SK-N-SH (cell line): ENCODE data around the gene COL4A6. TPM values are rescaled to one million over a fixed set of nuclear protein-coding genes. Genes with fewer than 3 reads are reported as not detected.

Source experiments
- CTCF ChIA-PET: fragments of 300-600, 350-600 bp; formaldehyde crosslinking; extraction: SDS; loops from one replicate; lab custom pipeline; 2021; lab: Yijun Ruan, JAX
- POLR2A ChIA-PET: fragments of 350-600 bp; sonication (Branson Sonifier 250); formaldehyde crosslinking; extraction: SDS; loops from one replicate; lab custom pipeline; 2020; ENCODE audit warnings: antibody characterized with exemption, inconsistent platforms; lab: Yijun Ruan, JAX
- DNase-seq: peaks from one replicate; pipeline ENCODE4 v3.0.0; 2012
- H2AFZ ChIP-seq: fragments of 200-600 bp; sonication (generic); 2 replicates; pipeline ENCODE4 v1.8.1; 2016; ENCODE audit warnings: antibody characterized with exemption, mild to moderate bottlenecking, low read depth
- H3F3A ChIP-seq: fragments of 200-600 bp; sonication (generic); replicated peaks from 2 replicates; pipeline ENCODE3; 2016; ENCODE audit warnings: antibody characterized with exemption, mild to moderate bottlenecking; ENCODE audit not compliant: insufficient read depth
- H3K27ac ChIP-seq, 2 experiments: fragments of 200-500 bp in 1 of 2; fragments of 200-600 bp in 1 of 2; sonication (Bioruptor generic) in 1 of 2; sonication (generic), shearing (Covaris generic) in 1 of 2; 2 replicates each; pipeline versions ENCODE4 v1.5.1 to v1.6.1; 2014 to 2016; ENCODE audit warnings: low read depth in 2 of 2, inconsistent platforms in 1 of 2, low read length in 1 of 2, mild to moderate bottlenecking in 1 of 2, mixed read lengths in 1 of 2
- H3K27me3 ChIP-seq: fragments of 200-600 bp; sonication (generic), shearing (Covaris generic); 2 replicates; pipeline ENCODE4 v1.6.1; 2016; ENCODE audit warnings: mixed run types; ENCODE audit not compliant: insufficient read depth
- H3K36me3 ChIP-seq, 2 experiments: fragments of 200-500 bp in 1 of 2; fragments of 200-600 bp in 1 of 2; sonication (Bioruptor generic) in 1 of 2; sonication (generic) in 1 of 2; replicated peaks in 1 of 2; 2 replicates each; pipeline versions ENCODE3 to v1.5.1; 2014 to 2016; ENCODE audit warnings: low read length in 1 of 2, mild to moderate bottlenecking in 1 of 2; ENCODE audit not compliant: insufficient read depth in 2 of 2, control insufficient read depth in 1 of 2
- H3K4me1 ChIP-seq, 2 experiments: fragments of 200-500 bp in 1 of 2; fragments of 200-600 bp in 1 of 2; sonication (Bioruptor generic) in 1 of 2; sonication (generic), shearing (Covaris generic) in 1 of 2; 2 replicates each; pipeline versions ENCODE4 v1.5.1 to v1.6.1; 2014 to 2016; ENCODE audit warnings: low read depth in 1 of 2, low read length in 1 of 2, mixed run types in 1 of 2; ENCODE audit not compliant: insufficient read depth in 2 of 2, control insufficient read depth in 1 of 2
- H3K4me2 ChIP-seq: fragments of 200-600 bp; sonication (generic), shearing (Covaris generic); 2 replicates; pipeline ENCODE4 v1.6.1; 2017; ENCODE audit warnings: mixed run types
- H3K4me3 ChIP-seq, 2 experiments: fragments of 200-500 bp in 1 of 2; fragments of 200-600 bp in 1 of 2; sonication (Bioruptor generic) in 1 of 2; sonication (generic), shearing (Covaris generic) in 1 of 2; 2 replicates each; pipeline versions ENCODE4 v1.5.1 to v1.8.1; 2014 to 2016; ENCODE audit warnings: low read depth in 2 of 2, inconsistent platforms in 1 of 2, low read length in 1 of 2, mild to moderate bottlenecking in 1 of 2, mixed read lengths in 1 of 2, moderate library complexity in 1 of 2
- H3K79me2 ChIP-seq: fragments of 200-600 bp; sonication (generic); 2 replicates; pipeline ENCODE4 v1.8.1; 2017; ENCODE audit warnings: mild to moderate bottlenecking; ENCODE audit not compliant: insufficient read depth
- H3K9ac ChIP-seq: fragments of 200-600 bp; sonication (generic); 2 replicates; pipeline ENCODE4 v1.6.1; 2017; ENCODE audit warnings: mixed run types
- H3K9me2 ChIP-seq: fragments of 200-600 bp; sonication (generic); 2 replicates; pipeline ENCODE4 v1.6.1; 2017; ENCODE audit warnings: mixed run types
- H3K9me3 ChIP-seq: fragments of 200-600 bp; sonication (generic); 2 replicates; pipeline ENCODE4 v1.6.1; 2017; ENCODE audit warnings: mixed run types, mild to moderate bottlenecking, moderate library complexity
- H4K20me1 ChIP-seq: fragments of 200-600 bp; sonication (generic); 2 replicates; pipeline ENCODE4 v1.6.1; 2017; ENCODE audit warnings: mild to moderate bottlenecking, mixed run types; ENCODE audit not compliant: insufficient read depth
- CHD2 ChIP-seq: fragments of 150-350 bp; IDR thresholded peaks from 2 replicates; pipeline ENCODE4 v1.6.1; 2018; ENCODE audit warnings: low read length; ENCODE audit not compliant: partially characterized antibody
- ELF1 ChIP-seq: IDR thresholded peaks from 2 replicates; pipeline ENCODE4 v1.4.0; 2012
- FOSL2 ChIP-seq: IDR thresholded peaks from 2 replicates; pipeline ENCODE4 v1.4.0; 2012; ENCODE audit warnings: low read depth, mild to moderate bottlenecking, moderate library complexity, borderline replicate concordance
- FOXJ3 ChIP-seq: sonication (generic); formaldehyde crosslinking; IDR thresholded peaks from 2 replicates; pipeline ENCODE4 v1.5.1; 2020; ENCODE audit warnings: mild to moderate bottlenecking, missing genetic modification reagents
- GATA2 ChIP-seq: sonication (generic); formaldehyde crosslinking; IDR thresholded peaks from 2 replicates; pipeline ENCODE4 v1.5.0; 2020; ENCODE audit warnings: mild to moderate bottlenecking, missing genetic modification reagents
- MEF2A ChIP-seq: IDR thresholded peaks from 2 replicates; pipeline ENCODE4 v1.4.0; 2012; ENCODE audit warnings: low read depth, borderline replicate concordance
- NFIC ChIP-seq: IDR thresholded peaks from 2 replicates; pipeline ENCODE4 v1.4.0; 2012; ENCODE audit warnings: borderline replicate concordance
- PBX3 ChIP-seq: IDR thresholded peaks from 2 replicates; pipeline ENCODE4; 2012
- POLR2AphosphoS5 ChIP-seq: IDR thresholded peaks from 2 replicates; pipeline ENCODE4 v1.6.1; 2012; ENCODE audit warnings: low read depth, low read length
- RCOR1 ChIP-seq: fragments of 150-350 bp; IDR thresholded peaks from 2 replicates; pipeline ENCODE4 v1.6.1; 2017; ENCODE audit warnings: antibody characterized with exemption, low read length
- RFX5 ChIP-seq: IDR thresholded peaks from 2 replicates; pipeline ENCODE4 v1.6.1; 2012; ENCODE audit warnings: mild to moderate bottlenecking, improper control_type of control experiment, low read length
- RXRA ChIP-seq: IDR thresholded peaks from 2 replicates; pipeline ENCODE4 v1.4.0; 2012; ENCODE audit warnings: low read depth, mild to moderate bottlenecking, borderline replicate concordance
- SIN3A ChIP-seq: IDR thresholded peaks from 2 replicates; pipeline ENCODE4 v1.6.1; 2012; ENCODE audit warnings: low read depth, mild to moderate bottlenecking, low read length, moderate library complexity, borderline replicate concordance
- TAF1 ChIP-seq: IDR thresholded peaks from 2 replicates; pipeline ENCODE4 v1.6.1; 2012; ENCODE audit warnings: low read depth, mild to moderate bottlenecking, low read length, moderate library complexity, borderline replicate concordance
- TCF12 ChIP-seq: IDR thresholded peaks from 2 replicates; pipeline ENCODE4 v1.4.0; 2012
- YY1 ChIP-seq: IDR thresholded peaks from 2 replicates; pipeline ENCODE4 v1.4.0; 2012; ENCODE audit warnings: low read depth, mild to moderate bottlenecking
- whole genome bisulfite sequencing: methylation state at CpG from one replicate; pipeline ENCODE4 v1.1.6; 2017; ENCODE audit warnings: low lambda C conversion rate; 5-methylcytosine and 5-hydroxymethylcytosine counted together
- polyA plus RNA-seq, 3 experiments: library from polyadenylated mRNA; depleted of rRNA; stranded (reverse); fragments of >200 nt; gene quantifications; 2 replicates each; pipeline ENCODE4 v1.2.3, GENCODE V29; 2012
- TF ChIP-seq, protein P1 (sequence below): IDR thresholded peaks from 2 replicates; pipeline ENCODE4 v1.4.0; 2012; ENCODE audit warnings: low read depth, borderline replicate concordance
- TF ChIP-seq, protein P2 (sequence below): IDR thresholded peaks from 2 replicates; pipeline ENCODE4 v1.6.1; 2012; ENCODE audit warnings: mild to moderate bottlenecking, low read depth, low read length, moderate library complexity
- TF ChIP-seq, protein P3 (sequence below): IDR thresholded peaks from 2 replicates; pipeline ENCODE4 v1.4.0; 2012; ENCODE audit warnings: low read depth, borderline replicate concordance

Gene COL4A6
- polyA plus RNA-seq, 1 of the 3 experiments (the other 2 are of a cell fraction) = not detected

DNA sequence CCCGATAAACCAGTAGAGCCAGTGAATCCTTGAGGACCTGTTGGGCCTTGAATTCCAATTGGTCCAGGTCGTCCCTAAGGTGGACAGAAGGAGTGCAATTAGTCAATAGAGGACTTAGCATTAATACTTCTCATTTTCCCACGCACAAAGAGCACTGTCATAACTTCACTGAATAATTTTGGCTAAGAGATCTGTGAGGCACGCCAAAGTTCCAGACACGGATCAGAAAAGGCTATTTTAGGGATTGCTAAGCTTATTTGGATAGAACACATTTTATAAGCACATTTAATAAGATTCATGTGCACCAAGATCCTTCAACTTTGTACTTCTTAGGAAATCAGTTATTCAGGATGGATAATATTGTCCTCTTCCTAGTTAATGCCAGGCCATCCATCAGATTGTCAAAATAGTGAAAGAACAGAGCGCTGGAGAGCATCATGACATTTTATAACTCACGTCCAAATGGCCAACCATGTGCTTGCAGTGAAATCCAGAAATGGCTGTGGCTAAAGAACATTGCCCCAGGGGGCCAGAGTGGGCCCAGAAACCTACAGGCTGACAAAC is 216.8 kb downstream of the COL4A6 start:
- no peaks in the 10 kb centered on the region for H4K20me1 ChIP-seq
- no peaks in the 10 kb centered on the region for H3K4me1 ChIP-seq
- H3K9ac ChIP-seq = no peak overlapping the region
- no peak overlapping the region for H3K27ac ChIP-seq
- H3K79me2 ChIP-seq = no peaks in the 10 kb centered on the region
- no peak overlapping the region for H3K4me3 ChIP-seq
- POLR2A ChIA-PET = no interaction called here
- peaks cover 23% of the 10 kb centered on the region; the same call in 1 of the 2 replicates for H3K27me3 ChIP-seq
- DNase-seq = no peak
- no peak overlapping the region for H3K4me2 ChIP-seq
- H2AFZ ChIP-seq = no peak overlapping the region
- no peaks in the 10 kb centered on the region for H3F3A ChIP-seq
- no peaks in the 10 kb centered on the region for H3K9me2 ChIP-seq
- H3K9me3 ChIP-seq = no peaks in the 10 kb centered on the region
- CTCF ChIA-PET = no interaction called here
- TF ChIP-seq FOSL2 = no peak
- no peak for TF ChIP-seq SIN3A
- TF ChIP-seq, protein P1, sequence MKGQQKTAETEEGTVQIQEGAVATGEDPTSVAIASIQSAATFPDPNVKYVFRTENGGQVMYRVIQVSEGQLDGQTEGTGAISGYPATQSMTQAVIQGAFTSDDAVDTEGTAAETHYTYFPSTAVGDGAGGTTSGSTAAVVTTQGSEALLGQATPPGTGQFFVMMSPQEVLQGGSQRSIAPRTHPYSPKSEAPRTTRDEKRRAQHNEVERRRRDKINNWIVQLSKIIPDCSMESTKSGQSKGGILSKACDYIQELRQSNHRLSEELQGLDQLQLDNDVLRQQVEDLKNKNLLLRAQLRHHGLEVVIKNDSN = no peak
- TF ChIP-seq, all 33 proteins: peak for 0
- no peaks in the 10 kb centered on the region for H3K36me3 ChIP-seq
- 30% methylated on average over 7 of the region's 7 CpGs for WGBS

GRCh38 chrX:108219949-108220601 is 218.1 kb downstream of the COL4A6 start:
- Histone ChIP-seq H3K4me3 (no peak overlapping the region), H3K27me3 (peaks cover 22% of the 10 kb centered on the region; the same call in 1 of the 2 replicates), H3K36me3 (no peaks in the 10 kb centered on the region), H4K20me1 (no peaks in the 10 kb centered on the region), H3K9me2 (no peaks in the 10 kb centered on the region), H3K79me2 (no peaks in the 10 kb centered on the region), H3K4me2 (no peak overlapping the region), H3K27ac (no peak overlapping the region), H3K9ac (no peak overlapping the region), H3K4me1 (no peaks in the 10 kb centered on the region), H2AFZ (no peak overlapping the region), H3F3A (no peaks in the 10 kb centered on the region), H3K9me3 (no peaks in the 10 kb centered on the region)
- 9% methylated on average over 5 of the region's 5 CpGs for WGBS
- DNase-seq = no peak
- CTCF ChIA-PET = no interaction called here
- POLR2A ChIA-PET = no interaction called here
- TF ChIP-seq FOXJ3 = no peak
- no peak for TF ChIP-seq YY1
- TF ChIP-seq RCOR1 = no peak
- TF ChIP-seq MEF2A = no peak
- TF ChIP-seq ELF1 = no peak
- TF ChIP-seq, protein P1 = no peak
- no peak for TF ChIP-seq SIN3A
- no peak for TF ChIP-seq RFX5
- TF ChIP-seq NFIC = no peak
- TF ChIP-seq POLR2AphosphoS5 = no peak
- TF ChIP-seq TCF12 = no peak
- TF ChIP-seq, protein P2, sequence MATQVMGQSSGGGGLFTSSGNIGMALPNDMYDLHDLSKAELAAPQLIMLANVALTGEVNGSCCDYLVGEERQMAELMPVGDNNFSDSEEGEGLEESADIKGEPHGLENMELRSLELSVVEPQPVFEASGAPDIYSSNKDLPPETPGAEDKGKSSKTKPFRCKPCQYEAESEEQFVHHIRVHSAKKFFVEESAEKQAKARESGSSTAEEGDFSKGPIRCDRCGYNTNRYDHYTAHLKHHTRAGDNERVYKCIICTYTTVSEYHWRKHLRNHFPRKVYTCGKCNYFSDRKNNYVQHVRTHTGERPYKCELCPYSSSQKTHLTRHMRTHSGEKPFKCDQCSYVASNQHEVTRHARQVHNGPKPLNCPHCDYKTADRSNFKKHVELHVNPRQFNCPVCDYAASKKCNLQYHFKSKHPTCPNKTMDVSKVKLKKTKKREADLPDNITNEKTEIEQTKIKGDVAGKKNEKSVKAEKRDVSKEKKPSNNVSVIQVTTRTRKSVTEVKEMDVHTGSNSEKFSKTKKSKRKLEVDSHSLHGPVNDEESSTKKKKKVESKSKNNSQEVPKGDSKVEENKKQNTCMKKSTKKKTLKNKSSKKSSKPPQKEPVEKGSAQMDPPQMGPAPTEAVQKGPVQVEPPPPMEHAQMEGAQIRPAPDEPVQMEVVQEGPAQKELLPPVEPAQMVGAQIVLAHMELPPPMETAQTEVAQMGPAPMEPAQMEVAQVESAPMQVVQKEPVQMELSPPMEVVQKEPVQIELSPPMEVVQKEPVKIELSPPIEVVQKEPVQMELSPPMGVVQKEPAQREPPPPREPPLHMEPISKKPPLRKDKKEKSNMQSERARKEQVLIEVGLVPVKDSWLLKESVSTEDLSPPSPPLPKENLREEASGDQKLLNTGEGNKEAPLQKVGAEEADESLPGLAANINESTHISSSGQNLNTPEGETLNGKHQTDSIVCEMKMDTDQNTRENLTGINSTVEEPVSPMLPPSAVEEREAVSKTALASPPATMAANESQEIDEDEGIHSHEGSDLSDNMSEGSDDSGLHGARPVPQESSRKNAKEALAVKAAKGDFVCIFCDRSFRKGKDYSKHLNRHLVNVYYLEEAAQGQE = no peak
- TF ChIP-seq RXRA = no peak
- no peak for TF ChIP-seq GATA2 (CRISPR knock-in tag)
- no peak for TF ChIP-seq CHD2
- no peak for TF ChIP-seq TAF1
- TF ChIP-seq FOSL2 = no peak
- no peak for TF ChIP-seq PBX3
- TF ChIP-seq, protein P3, sequence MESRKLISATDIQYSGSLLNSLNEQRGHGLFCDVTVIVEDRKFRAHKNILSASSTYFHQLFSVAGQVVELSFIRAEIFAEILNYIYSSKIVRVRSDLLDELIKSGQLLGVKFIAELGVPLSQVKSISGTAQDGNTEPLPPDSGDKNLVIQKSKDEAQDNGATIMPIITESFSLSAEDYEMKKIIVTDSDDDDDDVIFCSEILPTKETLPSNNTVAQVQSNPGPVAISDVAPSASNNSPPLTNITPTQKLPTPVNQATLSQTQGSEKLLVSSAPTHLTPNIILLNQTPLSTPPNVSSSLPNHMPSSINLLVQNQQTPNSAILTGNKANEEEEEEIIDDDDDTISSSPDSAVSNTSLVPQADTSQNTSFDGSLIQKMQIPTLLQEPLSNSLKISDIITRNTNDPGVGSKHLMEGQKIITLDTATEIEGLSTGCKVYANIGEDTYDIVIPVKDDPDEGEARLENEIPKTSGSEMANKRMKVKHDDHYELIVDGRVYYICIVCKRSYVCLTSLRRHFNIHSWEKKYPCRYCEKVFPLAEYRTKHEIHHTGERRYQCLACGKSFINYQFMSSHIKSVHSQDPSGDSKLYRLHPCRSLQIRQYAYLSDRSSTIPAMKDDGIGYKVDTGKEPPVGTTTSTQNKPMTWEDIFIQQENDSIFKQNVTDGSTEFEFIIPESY = no peak
